ENCODE data around the gene OXER1. TPM values are rescaled to one million over a fixed set of nuclear protein-coding genes. Genes with fewer than 3 reads are reported as not detected.

OXER1 gene
- polyA plus RNA-seq, 4 donors = 6.0 to 13.2 (median 10.3) TPM

GRCh38 chr2:42794271-42795046 is 30.5 kb upstream of the OXER1 start:
- no peak for DNase-seq (ENCODE audit: low read depth in 4 of 4, low spot score in 2 of 4)

- peak in 3 of 4 donors; percentile 56 to 60 (median 60) for DNase-seq (ENCODE audit: low read depth in 4 of 4, low spot score in 2 of 4)
These were observed 29.7 kb upstream of the OXER1 start for GRCh38 chr2:42793334-42794270.

- DNase-seq (ENCODE audit: low read depth in 4 of 4, low spot score in 2 of 4) = peak in 2 of 4 donors; percentile 37 to 53
These were observed 28.8 kb upstream of the OXER1 start, which contains the start of gene HAAO for GRCh38 chr2:42792583-42793333. TSS of gene HAAO (minus strand) at chr2:42792583. CDS start at chr2:42792536, 47 bp downstream.

DNA sequence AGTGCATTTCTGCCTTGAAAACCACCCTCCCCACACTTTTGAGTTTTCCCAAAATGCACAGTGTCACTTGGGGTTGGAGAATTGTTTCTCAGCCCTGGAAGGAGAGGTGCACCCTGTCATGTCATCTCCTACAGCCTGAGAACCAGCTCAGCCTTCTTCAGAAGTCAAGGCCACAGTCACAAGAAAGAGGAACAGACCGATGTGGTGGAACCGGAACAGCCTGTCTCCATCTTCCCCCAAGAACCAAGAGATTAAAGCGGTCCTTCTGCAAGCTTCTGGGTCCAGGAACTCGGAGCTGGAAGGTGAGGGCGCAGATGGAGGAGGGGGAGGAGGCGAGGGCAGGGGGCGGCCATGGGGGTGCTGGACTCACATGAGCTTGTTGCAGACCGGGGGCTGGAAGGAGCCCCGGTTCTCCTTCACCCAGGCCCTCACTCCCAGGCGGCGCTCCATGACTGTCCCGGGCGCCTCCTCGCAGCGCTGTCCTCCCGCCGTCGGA is 28.2 kb upstream of the OXER1 start:
- DNase-seq (ENCODE audit: low read depth in 4 of 4, low spot score in 2 of 4) = no peak

GRCh38 chr2:42791606-42792005 is 27.7 kb upstream of the OXER1 start:
- DNase-seq (ENCODE audit: low read depth in 4 of 4, low spot score in 2 of 4) = no peak

- no peak for DNase-seq (ENCODE audit: low read depth in 4 of 4, low spot score in 2 of 4)
These were observed 25.8 kb upstream of the OXER1 start for GRCh38 chr2:42789751-42790150.

DNA sequence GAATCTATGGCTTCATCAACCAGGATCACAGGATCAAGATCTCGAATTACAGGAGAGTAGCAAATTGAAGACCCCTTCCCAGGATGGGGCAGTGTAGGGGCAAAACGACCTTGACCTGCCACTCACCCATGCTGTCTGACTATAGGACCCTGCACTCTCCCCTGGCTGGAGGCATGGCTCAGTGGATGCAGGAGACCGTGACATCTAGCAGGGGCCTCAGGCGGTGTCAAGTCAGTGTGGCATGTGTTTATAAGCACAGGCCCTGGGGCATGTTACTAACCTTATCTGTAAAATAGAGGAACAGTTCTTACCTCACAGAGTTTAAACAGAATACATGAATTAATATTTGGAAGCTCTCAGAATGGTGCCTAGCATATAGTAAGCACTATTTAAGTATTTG is 24.9 kb upstream of the OXER1 start:
- no peak for DNase-seq (ENCODE audit: low read depth in 4 of 4, low spot score in 2 of 4)

- no peak for DNase-seq (ENCODE audit: low read depth in 4 of 4, low spot score in 2 of 4)
These were observed 24.5 kb upstream of the OXER1 start for GRCh38 chr2:42788478-42788793.

DNA sequence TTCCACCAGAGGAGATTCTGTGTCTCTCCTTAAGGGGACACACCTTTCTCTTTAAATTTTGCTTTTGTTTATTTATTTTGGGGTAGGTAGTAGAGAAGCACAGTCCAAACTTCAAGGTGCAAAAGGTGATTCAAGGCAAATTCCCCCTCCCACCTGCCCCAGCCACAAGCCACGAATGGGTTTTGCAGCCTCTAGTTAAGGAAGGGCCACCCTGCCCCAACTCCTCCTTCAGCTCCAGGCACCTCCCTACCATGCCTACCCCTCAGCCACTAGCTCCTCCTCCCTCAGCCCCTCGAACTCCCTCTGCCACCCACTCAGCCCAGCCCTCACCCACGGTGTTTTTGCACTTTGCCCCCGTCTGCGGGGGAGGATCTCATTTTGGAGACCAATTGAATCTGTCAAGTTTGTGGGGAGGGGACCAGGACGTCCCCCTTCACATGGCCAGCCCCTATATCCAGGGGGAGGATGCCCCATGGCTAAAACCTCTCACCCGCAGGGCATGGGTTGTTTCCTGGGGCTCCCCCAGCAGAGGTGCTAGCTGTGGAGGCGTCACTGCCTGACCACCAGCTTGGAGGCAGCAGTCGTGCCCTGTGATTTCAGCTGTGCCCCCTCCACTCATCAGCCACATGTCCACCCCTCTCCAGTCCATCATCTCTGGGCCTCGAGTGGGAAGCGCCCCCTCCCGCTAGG is 24.0 kb upstream of the OXER1 start:
- DNase-seq (ENCODE audit: low read depth in 4 of 4, low spot score in 2 of 4) = no peak

DNA sequence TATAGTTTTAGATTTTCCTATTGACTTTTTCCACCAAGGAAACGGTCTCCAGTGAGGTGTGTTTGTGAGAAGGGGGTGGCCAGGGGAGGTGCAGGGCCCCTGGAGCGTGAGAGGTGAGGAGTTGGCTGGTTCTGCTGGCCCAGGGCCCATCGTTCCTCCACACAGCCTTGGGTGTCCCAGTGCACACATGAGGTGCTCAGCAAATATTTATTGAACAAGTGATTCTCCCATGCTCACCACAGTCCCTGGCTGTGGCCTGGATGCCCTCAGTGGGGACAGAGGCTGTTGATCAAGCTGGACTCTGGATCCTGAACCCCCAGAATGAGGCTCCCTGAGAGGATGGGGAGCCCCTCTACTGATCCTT is 23.5 kb upstream of the OXER1 start:
- no peak for DNase-seq (ENCODE audit: low read depth in 4 of 4, low spot score in 2 of 4)

DNA sequence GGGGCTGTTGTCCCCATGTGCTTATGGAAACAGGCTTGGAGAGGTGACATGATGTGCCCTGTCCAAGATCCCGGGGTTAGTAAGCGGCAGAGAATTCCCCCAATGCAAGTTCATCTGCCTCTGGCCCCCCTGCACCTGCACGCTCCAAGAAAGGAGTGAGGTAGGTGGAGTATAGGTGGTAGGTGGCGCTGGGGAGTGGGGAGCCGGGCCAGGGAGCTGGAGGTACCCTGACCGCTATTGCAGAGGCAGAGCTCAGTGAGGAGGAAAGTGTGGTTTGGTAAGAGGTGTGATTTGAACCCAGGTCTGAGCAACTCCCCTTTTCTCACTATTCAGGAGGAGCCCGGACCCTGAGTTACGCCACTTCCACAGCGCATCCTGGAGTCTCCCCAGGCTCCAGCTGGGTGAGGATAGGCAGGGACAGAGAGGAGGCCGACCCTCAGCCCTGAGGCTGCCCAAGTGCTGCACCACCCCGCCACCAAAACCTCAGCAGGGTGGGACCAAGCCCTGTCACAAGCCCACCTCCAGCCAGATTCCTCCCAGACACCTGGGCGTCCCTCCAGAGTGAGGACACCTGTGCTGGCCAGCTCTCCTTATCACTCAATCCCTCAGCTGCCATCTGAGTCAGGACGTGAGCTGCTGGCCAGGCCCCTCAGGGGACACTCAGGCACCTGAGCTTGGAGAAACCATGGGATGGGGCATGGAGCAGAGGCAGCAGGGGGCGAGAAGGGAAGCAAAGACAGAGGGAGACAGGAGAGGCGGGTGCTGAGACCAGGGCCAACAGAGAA is 22.8 kb upstream of the OXER1 start:
- DNase-seq (ENCODE audit: low read depth in 4 of 4, low spot score in 2 of 4) = no peak

DNA sequence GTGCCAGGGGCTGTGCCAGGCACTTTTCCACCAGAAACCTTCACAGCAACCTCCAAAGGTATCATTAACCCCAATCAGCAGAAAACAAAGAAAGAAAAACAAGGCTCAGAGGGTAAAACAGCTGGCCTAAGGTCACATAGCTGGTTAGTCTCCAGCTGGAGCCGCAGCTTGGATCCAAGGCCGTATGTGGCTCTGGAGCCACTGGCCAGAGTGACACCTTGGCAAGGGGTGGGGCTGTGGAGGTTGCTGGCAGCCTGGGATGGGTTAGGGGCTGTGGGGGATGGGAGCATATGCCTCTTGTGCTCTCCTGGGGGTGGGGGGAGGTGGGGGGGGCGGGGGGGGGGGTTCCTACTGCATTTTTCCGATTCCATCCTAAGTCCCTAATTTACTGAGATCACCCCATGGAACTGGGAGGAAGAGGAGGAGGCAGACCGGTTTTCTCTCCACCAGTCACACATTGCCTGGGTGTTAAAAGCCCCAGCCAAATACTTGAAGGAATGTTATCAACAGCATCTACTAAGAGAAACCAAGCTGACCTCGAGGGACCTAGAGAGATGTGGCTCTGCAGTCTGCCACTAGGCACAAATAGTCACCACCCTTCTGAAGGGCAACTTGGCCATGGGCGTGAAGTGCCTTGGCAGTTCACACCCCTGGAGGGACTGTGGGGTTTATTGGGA is 20.4 kb upstream of the OXER1 start:
- DNase-seq (ENCODE audit: low read depth in 4 of 4, low spot score in 2 of 4) = no peak

- DNase-seq (ENCODE audit: low read depth in 4 of 4, low spot score in 2 of 4) = no peak
These were observed 19.6 kb upstream of the OXER1 start for GRCh38 chr2:42783511-42783910.

- DNase-seq (ENCODE audit: low read depth in 4 of 4, low spot score in 2 of 4) = no peak
These were observed 17.2 kb upstream of the OXER1 start for GRCh38 chr2:42781181-42781580.

- no peak for DNase-seq (ENCODE audit: low read depth in 4 of 4, low spot score in 2 of 4)
These were observed 14.2 kb upstream of the OXER1 start for GRCh38 chr2:42777883-42778805.

DNA sequence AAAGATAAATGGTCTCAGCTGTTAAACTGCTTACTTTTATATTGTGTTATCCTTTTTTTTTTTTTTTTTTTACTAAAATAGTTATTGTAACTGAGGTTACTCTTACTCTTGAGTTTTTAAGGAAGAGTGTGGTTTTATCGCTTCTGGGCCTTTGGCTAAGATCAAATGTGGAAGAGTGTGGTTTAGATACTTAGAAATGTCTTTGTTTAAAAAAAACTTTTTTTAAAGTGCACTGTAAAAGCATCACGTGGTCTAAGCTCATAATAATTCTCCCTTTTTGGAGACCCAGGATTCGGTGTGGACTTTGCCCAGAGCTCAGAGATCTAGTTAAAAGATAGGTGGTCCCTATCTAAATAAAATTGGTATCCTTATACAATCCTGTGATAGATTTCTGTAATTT is 11.9 kb upstream of the OXER1 start:
- no peak for DNase-seq (ENCODE audit: low read depth in 4 of 4, low spot score in 2 of 4)

DNA sequence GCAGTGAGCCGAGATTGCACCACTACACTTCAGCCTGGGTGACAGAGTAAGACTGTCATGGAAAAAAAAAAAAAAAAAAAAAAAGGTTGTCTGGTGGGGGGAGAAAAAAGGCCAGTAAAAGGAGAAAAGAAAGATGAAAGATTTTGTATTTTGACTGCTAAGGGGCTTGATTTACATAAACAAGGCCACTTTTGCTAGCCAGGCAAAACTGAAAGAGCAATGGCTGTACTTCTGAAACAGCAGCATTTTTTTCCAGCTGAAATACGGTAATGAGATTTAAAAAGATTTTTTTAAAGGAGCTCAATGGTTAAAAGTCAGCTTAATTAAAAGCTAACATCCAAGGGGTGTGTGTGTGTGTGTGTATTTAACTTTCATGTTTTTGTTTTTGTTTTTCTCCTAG is 11.3 kb upstream of the OXER1 start:
- DNase-seq (ENCODE audit: low read depth in 4 of 4, low spot score in 2 of 4) = no peak
